ENCODE measurements around the gene NRG2. TPM values are rescaled to one million over a fixed set of nuclear protein-coding genes. Genes with fewer than 3 reads are reported as not detected.

The NRG2 gene
- total RNA-seq, 1 donor from 2014 or later = 12.8 TPM

- Histone ChIP-seq H3K27me3 (no peaks in the 10 kb centered on the region), H3K36me3 (no peaks in the 10 kb centered on the region), H3K9me3 (no peaks in the 10 kb centered on the region), H3K4me1 (no peaks in the 10 kb centered on the region), H3K4me3 (no peak overlapping the region), H3K27ac (no peak overlapping the region)
- intact Hi-C loops (cut with DNase I) = no loop called here
- no peak for TF ChIP-seq CTCF (IDR thresholded peaks at IDR 0.05)
- no peak for DNase-seq (ENCODE audit: low spot score in 2 of 2)
Observed at GRCh38 chr5:140000332-140000731, 42.8 kb downstream of the NRG2 start.

- no peak for TF ChIP-seq CTCF (IDR thresholded peaks at IDR 0.05)
- H3K27me3 ChIP-seq = no peaks in the 10 kb centered on the region
- intact Hi-C loops (cut with DNase I) = no loop called here
- no peak overlapping the region for H3K4me3 ChIP-seq
- H3K36me3 ChIP-seq = no peaks in the 10 kb centered on the region
- H3K4me1 ChIP-seq = no peaks in the 10 kb centered on the region
- no peak for DNase-seq (ENCODE audit: low spot score in 2 of 2)
- H3K27ac ChIP-seq = no peak overlapping the region
- H3K9me3 ChIP-seq = no peaks in the 10 kb centered on the region
Observed at GRCh38 chr5:139998837-139999236, 44.3 kb downstream of the NRG2 start.

- Histone ChIP-seq H3K36me3 (no peaks in the 10 kb centered on the region), H3K4me1 (no peaks in the 10 kb centered on the region), H3K27me3 (no peaks in the 10 kb centered on the region), H3K9me3 (no peaks in the 10 kb centered on the region), H3K27ac (no peak overlapping the region), H3K4me3 (no peak overlapping the region)
- TF ChIP-seq CTCF (IDR thresholded peaks at IDR 0.05) = no peak
- intact Hi-C loops (cut with DNase I) = no loop called here
- DNase-seq (ENCODE audit: low spot score in 2 of 2) = no peak
Observed at GRCh38 chr5:139997276-139997675, 45.8 kb downstream of the NRG2 start.

GRCh38 chr5:139995929-139996328 is 47.2 kb downstream of the NRG2 start:
- no peaks in the 10 kb centered on the region for H3K4me1 ChIP-seq
- H3K9me3 ChIP-seq = no peaks in the 10 kb centered on the region
- DNase-seq (ENCODE audit: low spot score in 2 of 2) = no peak
- no peak for TF ChIP-seq CTCF (IDR thresholded peaks at IDR 0.05)
- H3K27me3 ChIP-seq = no peaks in the 10 kb centered on the region
- no peaks in the 10 kb centered on the region for H3K36me3 ChIP-seq
- no peak overlapping the region for H3K4me3 ChIP-seq
- H3K27ac ChIP-seq = no peak overlapping the region
- intact Hi-C loops (cut with DNase I) = no loop called here

GRCh38 chr5:139994234-139994633 is 48.9 kb downstream of the NRG2 start:
- no peak overlapping the region for H3K27ac ChIP-seq
- H3K36me3 ChIP-seq = no peaks in the 10 kb centered on the region
- TF ChIP-seq CTCF (IDR thresholded peaks at IDR 0.05) = no peak
- H3K4me3 ChIP-seq = no peak overlapping the region
- no peaks in the 10 kb centered on the region for H3K9me3 ChIP-seq
- intact Hi-C loops (cut with DNase I) = no loop called here
- no peaks in the 10 kb centered on the region for H3K27me3 ChIP-seq
- DNase-seq (ENCODE audit: low spot score in 2 of 2) = no peak
- H3K4me1 ChIP-seq = no peaks in the 10 kb centered on the region

- DNase-seq (ENCODE audit: low spot score in 2 of 2) = no peak
- Histone ChIP-seq H3K36me3 (no peaks in the 10 kb centered on the region), H3K4me3 (no peak overlapping the region), H3K9me3 (no peaks in the 10 kb centered on the region), H3K27me3 (no peaks in the 10 kb centered on the region), H3K4me1 (no peaks in the 10 kb centered on the region), H3K27ac (no peak overlapping the region)
- intact Hi-C loops (cut with DNase I) = no loop called here
- no peak for TF ChIP-seq CTCF (IDR thresholded peaks at IDR 0.05)
Observed at GRCh38 chr5:139985733-139986132, 57.4 kb downstream of the NRG2 start.

Data from ascending aorta (tissue), 2 donors.